GM18498 (cell line): Measurements from ENCODE around the gene OTOP3.

Experiments
- ATAC-seq: cut with Tn5 transposase; IDR thresholded peaks from one replicate; pipeline ENCODE4 v1.9.1; 2021; ENCODE audit warnings: mild to moderate bottlenecking, moderate library complexity; ENCODE audit not compliant: unreplicated experiment

The OTOP3 gene

DNA sequence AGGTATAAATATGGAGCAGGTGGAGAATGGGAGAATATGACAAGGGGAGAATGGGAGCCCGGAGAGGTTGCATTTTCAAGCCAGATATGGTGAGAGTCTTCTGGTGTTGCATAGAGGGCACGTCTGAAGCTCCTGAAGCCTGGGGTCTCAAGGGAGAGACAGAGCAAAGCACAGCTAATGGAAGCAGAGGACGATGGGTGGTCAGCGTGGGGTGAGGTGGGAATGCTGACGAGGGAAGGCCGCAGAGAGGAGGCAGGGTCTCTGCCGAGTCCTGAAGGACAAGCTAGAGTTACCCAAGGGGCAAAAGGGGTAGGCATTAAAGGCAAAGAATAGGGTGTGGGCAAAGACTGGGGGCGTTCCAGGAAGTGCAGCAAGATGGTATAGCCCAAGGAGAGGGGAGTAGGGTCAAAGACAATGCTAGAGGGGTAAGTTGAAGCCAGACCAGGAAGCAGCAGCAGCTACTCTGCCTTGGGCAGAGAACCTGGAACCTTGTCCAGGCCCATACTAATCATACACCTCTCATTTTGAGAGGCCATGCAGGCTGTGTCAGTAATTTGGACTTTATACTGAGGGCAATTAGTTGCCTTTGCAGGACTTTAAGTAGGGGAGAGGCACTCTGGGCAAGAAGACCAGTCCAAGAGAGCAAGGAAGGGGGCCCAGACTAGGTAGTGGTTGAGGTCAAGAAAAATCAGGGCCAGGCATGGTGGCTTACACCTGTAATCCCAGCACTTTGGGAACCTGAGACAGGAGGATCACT is 2.7 kb downstream of the OTOP3 start:
- ATAC-seq, result no peak

DNA sequence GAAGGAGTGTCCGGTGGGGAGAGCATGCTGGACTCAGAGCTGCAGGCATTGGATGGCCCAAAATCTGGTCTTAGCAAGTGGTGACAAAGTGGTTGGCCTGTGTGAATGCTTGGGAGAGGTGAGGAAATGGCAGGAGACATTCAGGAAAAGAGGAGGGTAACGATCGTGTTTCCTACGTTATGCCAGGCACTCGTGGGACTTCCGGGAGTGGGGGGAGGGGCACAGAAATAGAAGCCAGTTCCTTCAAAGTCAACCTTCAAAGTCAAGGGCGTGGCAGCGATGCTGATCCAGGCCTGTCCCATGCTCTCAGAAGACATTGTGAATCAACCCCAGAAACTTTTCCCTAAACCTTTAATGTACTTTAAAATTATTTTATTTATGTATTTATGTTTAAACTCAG is 3.8 kb downstream of the OTOP3 start:
- no peak for ATAC-seq

DNA sequence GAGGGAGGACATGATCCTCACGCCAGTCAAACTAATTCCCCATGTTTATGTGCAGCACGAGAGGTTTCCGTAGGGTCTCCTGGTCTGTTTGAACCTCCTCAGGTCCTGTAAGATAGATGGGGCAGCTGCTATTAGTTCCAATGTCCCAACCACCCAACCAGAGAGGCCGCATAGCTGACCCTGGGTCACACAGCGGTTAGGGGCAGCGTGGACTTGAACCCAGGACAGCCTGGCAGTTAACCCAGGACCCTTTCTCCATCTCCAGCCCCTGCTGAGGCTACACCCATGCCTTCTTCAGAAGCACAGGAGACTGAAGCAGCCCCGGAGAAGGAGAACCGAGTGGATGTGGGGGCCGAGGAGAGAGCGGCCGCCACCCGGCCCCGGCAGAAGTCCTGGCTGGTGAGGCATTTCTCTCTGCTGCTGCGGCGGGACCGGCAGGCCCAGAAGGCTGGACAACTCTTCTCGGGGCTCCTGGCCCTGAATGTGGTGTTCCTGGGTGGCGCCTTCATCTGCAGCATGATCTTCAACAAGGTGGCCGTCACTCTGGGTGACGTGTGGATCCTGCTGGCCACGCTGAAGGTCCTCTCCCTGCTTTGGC is 5.5 kb downstream of the OTOP3 start:
- ATAC-seq, result no peak

DNA sequence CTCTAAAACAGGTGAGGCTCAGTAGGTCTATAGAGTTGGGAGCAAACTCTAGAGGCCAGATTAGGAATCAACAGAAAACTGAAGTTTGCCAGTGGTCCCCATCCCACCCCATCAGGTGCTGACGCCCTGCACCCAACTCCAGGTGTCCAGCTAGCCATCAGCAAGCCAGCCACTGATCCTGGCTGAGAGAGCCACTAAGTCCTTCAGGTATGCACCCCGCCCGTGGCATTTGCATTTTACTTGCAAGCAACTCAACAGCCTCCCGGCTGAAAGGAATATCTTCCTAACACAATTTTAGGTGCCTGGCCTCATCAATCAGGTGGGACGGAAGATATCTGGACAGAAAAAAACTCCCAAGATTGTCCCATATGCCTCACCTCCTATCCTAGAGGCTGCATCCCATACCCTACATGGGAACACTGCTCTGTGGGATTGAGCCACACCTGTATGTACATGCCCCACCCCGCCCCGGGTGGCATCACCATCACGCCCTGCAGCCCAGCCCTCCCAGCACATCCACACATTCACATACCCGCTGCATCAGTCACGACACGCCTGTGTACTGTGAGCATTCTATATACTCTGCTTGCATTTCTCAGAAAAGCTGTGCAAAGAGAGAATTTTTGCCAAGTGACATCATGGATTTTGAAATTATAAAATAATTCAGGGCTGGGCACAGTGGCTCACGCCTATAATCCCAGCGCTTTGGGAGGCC is 8.3 kb downstream of the OTOP3 start:
- no peak for ATAC-seq

DNA sequence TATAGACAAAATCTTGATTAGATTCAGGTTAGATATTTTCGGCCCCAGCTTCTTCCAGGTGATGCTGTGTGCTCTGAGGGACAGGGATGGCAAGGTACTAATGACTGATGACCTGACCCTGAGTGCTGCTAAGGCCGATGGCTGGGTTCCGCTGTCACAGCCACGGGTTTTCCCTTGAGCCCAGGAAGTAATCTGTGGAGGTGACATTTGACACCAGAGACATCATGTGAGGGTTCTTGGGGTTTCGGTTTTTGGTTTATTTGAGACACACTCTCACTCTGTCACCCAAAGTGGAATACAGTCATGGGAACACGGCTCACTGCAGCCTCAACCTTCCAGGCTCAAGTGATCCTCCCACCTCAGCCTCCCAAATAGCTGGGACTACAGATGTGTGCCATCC is 9.8 kb downstream of the OTOP3 start:
- peak; percentile 66 for ATAC-seq

DNA sequence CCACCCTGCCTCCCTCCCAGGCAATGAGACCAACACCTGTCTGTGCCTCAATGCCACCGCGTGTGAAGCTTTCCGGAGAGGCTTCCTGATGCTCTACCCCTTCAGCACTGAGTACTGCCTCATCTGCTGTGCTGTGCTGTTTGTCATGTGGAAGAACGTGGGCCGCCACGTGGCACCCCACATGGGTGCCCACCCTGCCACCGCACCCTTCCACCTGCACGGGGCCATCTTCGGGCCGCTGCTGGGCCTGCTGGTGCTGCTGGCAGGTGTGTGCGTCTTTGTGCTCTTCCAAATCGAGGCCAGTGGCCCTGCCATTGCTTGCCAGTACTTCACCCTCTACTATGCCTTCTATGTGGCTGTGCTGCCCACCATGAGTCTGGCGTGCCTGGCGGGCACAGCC is 10.9 kb downstream of the OTOP3 start:
- ATAC-seq, result no peak

DNA sequence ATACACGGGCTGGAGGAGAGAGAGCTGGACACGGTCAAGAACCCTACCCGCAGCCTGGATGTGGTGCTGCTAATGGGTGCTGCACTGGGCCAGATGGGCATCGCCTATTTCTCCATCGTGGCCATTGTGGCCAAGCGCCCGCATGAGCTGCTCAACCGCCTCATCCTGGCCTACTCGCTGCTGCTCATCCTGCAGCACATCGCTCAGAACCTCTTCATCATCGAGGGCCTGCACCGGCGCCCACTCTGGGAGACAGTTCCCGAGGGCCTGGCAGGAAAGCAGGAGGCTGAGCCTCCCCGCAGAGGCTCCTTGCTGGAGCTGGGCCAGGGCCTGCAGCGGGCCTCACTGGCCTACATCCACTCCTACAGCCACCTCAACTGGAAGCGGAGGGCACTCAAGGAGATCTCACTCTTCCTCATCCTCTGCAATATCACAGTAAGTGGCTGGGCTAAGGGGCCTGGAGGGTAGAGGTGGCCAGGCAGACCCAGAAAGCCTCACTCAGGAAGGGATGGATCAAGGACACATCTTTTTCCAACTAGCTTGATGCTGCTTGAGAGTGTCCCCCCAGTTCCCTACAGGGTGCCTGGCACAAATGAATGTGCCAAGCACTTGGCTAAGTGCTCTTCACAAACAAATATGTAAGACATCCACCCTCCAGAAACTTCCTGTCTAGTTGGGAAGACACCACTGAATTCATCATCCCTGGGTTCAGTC is 11.5 kb downstream of the OTOP3 start:
- ATAC-seq, result no peak

DNA sequence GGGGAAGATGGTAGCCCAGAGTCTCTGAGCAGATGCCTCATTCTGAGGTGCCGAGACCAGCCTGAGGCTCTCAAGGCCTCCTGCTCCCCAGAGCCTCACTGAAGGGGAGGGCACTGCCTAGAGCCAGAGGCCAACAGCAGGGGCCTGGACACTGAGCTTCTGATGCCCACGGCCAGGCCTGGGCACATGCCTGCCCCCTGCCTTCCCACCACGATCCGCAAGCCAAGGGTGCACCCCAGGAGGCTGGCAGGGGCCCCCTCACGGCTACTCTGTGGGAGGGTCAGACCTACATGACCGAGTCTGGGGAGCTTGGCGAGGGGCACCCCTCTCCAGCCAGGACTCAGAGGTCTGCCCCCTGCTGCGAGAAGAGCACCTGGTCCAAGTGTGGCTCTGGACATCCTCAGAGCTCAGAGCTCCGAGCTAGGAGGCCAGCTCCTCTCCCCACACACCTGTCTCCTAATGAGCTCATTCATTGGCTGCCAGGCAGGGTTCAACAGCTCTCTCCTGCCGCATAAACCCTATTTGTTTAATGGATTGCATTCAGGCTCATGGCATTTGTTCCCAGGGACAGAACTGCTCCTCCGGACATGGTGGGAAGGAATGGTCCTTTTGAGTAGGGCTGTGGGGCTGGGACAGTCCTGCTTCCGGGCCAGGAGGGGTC is 13.9 kb downstream of the OTOP3 start:
- ATAC-seq, result no peak

DNA sequence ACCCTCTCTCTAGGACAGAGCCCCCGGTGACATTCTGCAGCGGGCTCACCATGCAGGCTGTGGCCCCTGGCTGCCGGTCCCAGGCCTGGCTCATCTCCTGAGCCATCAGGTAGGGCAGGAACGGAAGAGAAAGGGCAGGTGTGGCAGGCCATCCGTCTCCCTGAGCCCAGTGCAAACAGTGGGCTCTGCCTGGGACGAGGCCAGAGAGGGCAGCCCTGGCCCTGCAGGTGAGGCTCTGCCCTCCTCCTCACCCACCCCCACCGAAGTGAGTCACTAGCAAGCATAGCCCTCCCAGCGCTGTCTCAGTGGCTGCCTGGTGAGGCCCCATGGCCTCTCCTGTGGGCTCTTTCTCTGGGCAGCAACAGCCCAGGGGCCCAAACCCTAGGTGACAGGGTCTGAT is 14.5 kb downstream of the OTOP3 start:
- ATAC-seq, result no peak

DNA sequence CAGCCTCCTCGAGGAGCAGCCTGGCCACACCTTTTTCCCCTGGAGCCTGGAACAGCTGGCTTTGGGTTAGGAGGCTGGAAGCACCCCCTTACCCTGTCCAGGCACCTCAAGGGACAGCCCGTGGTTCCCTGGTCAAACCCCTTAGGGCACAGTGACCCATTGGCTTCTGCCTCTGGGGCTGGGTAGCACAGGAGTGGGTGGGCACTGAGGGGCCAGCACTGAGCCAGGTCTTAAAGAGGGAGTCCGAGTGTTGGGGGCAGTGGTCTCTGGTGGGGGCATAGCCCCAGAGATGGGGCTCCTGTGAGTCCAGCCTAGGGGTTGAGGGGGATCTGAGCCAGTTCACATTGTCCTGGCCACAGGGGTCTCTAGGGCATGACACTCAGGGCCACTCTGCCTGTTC is 15.4 kb downstream of the OTOP3 start:
- no peak for ATAC-seq

DNA sequence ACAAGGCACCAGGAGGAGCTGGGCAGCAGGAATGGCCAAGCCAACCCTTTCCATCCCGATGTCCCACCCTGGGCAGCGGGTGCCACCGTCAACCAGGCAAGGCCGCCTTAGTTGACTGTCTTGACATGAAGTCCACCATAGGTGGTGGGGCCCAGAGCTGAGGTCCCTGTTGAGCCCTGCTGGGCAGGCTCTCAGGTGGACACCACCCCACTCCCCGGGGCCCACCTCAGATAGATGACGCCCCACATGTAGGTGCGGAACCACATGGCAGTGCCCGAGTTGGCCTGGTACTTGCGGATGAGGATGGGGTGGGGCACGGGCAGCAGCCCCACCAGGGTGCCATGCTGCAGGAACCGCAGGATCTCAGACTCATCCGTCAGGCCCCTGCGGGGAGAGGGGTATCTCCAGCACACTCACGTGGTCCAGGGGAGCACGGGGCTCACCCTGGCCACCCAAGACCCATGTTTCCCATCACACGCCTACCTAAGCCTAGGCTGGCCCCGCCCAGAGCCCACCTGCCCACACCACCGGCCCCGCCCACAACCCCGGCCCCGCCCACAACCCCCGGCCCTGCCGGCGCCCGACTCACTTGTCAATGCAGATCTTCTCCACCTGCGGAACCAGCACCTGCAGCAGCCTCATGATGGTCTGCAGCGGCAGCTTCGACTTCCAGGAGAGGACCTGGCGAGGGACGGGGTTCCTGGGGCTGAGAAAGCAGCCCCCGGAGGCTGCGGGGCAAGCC is 16.2 kb downstream of the OTOP3 start:
- no peak for ATAC-seq

DNA sequence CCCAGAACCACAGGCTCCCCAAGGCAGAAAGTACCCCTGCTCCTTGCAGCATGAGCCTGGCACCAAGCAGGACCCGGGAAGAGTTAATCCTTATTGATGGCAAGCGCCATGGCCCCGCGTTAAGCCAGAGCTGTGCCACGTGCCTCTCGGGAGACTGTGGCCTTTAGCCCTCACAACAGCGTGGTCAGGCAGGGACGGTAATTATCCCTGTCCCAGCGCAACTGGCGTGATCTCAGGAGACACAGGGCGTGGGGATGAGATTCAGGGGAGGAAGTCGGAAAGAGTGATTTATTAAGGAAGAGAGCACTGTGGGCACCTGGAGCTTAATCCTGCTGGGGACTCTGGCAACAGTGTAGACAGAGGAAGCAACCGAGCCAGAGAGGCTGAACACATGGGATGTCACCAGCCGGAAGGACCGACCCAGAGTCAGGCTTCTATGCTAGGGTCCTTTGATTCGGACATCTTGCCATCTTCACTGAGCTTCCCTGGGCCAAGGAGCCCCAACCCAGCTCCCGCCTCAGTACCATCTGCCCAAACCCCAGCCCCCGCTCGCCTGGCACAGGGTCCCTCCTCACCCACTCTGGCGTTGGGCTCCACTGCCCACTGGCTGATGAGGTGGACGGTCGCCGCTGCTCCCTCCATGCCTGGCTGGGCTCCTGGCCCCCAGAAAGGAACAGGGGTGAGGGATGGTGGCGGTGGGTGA is 16.9 kb downstream of the OTOP3 start:
- ATAC-seq, result no peak

DNA sequence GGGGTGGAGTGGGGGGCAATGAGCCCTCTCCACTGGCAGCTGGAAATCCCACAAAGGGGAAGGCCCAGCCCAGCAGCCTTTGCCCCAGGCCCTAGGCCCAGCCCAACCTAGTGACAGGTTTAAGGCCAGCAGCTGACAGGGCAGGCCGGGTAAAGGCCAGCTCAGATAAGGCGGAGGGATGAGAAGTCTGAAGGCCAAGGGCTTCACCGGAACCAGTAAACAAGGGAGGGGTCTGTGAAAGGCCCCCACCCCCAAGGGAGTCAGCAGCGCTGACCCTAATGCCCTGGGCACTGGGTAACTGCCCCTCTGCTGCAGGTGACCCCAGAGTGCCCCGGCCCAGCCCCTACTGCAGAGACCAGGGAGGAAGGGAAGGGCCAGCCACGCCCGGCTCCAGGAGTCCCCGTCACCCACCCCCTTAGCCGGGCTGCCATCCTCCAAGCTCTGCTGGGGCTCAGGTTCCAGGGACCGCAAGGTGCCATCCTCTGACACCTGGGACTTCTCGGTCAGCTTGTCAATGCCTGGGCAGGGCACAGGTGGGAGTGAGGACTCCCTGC is 17.5 kb downstream of the OTOP3 start:
- ATAC-seq, result no peak

DNA sequence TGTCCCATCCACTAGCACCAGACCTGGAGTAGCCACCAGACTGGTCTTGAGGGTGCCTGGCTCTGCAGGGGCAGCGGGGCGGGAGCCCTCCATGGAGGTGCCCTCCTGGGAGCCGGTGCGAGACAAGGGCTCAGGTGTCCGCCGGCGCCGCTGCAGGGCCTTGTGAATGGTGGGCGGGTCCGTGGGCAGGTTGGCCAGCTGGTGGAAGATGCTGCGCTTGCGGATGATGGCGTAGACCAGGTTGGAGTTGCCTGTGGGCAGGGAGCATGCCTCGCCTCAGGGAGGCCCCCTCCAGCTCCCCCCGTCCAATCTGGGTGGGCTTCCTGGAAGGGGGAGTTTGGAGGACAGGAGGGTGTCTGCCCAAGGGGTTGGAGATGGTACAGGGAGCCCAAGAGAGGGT is 18.4 kb downstream of the OTOP3 start:
- ATAC-seq, result no peak

DNA sequence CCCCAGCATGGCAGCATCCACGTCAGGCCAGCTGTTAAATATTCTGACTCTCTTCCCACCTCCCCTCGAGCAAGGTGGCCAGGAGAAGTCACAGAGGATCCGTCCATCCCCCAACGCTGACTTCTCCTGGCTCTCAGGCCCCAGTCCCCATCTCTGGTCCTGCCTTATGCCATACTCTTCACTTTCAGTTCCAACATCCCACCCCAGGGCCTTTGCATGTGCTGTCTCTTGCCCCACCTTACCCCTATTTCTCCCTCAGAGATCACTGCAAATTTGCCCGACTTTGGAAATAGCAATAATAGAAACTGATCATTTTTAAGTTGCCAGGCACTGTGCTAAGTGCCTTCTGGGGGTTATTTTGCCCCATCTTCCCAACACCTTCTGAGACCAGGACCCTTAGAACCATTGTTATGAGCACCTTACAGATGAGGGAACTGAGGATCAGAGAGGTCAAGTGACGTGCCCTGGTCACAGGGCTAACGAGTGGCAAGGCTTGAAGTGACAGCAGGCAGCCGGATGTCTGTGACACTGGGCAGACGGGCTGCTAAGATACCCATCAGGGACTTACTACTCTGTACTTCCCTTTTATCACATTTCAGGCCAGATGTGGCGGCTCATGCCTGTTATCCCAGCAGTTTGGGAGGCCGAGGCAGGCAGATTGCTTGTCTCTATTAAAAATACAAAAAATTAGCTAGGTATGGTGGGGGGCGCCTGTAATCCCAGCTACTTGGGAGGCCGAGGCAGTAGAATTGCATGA is 19.1 kb downstream of the OTOP3 start:
- ATAC-seq, result no peak

DNA sequence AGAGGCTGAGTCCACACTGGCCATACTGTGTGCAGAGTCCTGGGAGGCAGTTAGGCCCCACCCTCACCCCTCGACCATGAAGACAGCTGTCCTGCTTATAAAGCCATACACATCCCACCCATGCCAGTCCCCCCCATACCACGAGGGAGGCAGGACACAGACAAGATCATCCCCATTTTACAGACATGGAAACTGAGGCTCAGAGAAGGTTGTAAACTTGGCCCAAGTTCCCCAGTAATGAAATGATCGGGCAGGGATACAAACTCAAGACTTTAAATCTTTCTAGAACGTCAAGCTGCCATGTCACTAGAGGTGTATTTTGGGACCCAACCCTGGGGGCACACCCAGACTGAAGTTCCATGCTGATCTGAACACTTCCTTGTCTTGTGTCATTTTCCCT is 20.4 kb downstream of the OTOP3 start:
- no peak for ATAC-seq

DNA sequence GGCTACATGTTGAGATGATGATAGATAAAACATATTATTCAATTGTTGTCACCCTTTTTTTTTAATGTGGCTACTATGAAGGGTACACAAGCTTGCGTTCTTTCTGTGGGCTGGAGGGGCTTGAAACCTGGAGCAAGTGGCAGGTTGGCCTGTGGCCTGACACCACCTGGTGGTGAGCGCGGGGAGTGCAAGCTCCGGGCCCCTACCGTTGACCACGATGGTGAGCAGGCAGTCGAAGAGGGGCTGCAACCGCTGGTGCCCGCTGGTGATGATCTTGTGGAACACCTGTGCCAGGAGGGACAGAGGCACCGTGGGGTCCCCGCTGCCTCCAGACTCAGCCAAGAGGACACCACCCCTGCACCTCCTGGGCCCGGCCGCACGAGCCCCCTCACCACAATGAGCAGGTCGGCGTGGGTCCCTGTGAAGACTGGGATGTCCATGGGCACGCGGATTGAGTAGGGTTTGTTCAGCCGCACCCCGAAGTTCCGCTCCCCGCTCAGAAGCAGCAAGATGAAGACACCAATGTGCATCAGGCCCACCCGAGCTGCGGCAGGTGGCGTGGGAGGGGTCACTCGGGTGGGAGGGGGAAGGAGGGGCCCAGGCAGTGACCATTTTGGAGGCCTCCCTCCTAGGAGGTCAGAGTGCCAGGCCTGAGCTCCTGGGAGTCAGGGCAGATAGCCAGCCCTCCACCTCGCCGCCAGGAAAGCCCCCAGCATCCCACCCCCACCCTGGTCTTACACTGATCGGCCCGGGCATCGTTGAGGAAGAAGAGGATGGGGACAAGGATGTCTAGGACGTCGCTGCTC is 22.4 kb downstream of the OTOP3 start:
- ATAC-seq, result peak; percentile 42
